Amniotic epithelial cell (primary cell): ENCODE data around the gene EPS15.
"Not testable (repeated sequence)": the region's sequence is repeated elsewhere in the genome, so short reads cannot be mapped to it uniquely, and the experiment has no call there.

Source experiments
- DNase-seq: peaks from one replicate; pipeline ENCODE4 v3.0.0-alpha.2; 2010; ENCODE audit warnings: low read depth

The EPS15 gene

DNA sequence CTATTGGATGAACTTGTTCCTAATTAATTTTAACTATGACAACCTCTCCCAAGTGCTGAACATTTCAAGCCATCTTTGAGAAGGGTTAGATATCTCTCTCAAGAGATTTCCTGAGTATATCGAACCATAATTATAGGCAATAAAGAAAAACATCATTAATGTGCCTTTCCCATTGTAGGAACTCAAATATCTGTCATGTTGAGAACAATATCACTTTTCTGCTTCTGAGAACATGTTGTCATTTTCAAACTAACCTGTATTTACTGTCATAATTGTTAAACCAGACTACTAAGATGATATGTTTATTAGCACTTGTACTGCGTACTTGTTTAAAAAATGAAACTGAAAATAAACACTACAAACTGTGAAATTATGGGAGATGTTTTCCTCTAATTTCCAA, 4.3 kb downstream of the EPS15 start:
- DNase-seq = no peak

GRCh38 chr1:51512606-51513005, 6.5 kb downstream of the EPS15 start:
- no peak for DNase-seq

- DNase-seq = no peak
Measured at GRCh38 chr1:51512120-51512519, 6.9 kb downstream of the EPS15 start.

DNA sequence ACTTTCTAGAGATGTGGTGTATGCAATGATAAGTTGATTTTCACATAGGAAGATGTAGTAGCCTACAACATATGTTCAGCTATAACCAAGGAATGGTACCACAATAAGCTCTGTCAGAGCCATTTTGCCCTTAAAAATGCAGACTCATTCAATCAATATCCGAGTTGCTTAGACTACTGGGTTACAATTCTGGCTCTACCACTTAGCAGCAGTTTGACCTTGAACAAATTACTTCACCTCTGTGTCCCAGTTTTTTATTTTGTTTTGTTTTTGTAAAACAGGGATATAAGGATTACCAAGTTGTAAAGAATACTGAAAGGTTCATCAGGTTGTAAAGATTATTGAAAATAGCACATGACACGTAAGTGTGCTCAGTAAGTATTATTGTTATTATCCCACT, 9.3 kb downstream of the EPS15 start:
- no peak for DNase-seq

DNA sequence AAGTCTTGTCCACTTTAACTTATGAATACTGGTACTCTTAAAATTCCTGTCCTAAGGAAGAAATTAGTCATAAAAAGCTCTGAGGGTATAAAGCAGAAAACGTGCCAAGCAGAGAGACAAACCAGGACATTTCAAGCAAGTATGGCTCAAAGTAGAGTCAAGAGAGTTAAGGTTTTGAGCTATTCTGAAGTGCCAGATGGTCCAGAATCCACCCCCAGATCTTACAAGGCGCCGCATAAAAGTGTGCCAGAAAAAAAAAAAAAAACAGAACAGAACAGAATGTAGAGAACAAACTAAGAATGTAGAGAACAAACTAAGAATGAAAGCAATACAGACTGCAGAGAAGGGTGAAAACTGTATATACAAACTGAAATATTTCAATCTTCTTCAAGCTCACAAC, 12.5 kb downstream of the EPS15 start:
- peak; percentile 91 for DNase-seq

DNA sequence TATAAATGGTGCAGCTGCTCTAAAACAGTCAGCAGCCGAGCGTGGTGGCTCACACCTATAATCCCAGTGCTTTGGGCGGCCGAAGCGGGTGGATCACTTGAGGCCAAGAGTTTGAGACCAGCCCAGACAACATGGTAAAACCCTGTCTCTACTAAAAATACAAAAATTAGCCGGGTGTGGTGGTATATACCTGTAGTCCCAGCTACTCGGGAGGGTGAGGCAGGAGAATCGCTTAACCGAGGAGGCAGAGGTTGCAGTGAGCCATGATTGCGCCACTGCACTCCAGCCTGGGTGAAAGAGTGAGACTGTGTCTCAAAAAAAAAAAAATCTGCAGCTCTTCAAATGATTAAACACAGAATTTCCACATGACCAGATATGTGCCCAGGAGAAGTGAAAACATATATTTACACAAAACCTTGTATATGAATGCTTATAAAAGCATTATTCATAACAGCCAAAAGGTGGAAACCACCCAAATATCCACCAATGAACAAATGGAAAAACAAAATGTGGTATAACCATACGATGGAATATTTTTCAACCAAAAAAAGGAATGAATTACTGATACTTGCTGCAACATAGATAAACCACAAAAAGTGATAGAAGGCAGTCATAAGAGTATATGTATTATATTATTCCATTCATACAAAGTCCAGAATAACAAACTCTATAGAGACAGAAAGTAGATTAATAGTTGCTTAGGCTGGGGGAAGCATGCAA, 14.1 kb downstream of the EPS15 start:
- peak; percentile 6 for DNase-seq

- not testable (repeated sequence) for DNase-seq
Measured at GRCh38 chr1:51501218-51501630, 17.8 kb downstream of the EPS15 start.

- no peak for DNase-seq
Measured at GRCh38 chr1:51499694-51500093, 19.4 kb downstream of the EPS15 start.

GRCh38 chr1:51498924-51499323, 20.1 kb downstream of the EPS15 start:
- DNase-seq = no peak

DNA sequence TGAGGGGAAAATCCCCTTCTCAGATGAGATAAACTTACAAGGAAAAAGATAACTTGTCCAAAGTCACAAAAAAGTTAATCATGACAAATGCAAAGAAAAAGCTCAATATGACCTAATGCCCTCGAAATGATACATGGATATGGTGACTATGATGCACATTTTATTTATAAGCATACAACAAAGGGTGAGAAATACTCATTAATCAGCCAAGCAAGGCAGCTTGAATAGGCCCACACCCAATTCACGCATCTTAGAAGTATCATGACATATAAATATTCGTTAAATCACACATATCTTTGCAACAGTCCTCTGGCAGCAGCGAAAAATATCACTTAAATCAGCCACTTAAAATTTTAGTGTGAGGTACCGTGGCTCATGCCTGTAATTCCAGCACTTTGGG, 21.7 kb downstream of the EPS15 start:
- DNase-seq = no peak

- DNase-seq = no peak
Measured at GRCh38 chr1:51494138-51494830, 24.8 kb downstream of the EPS15 start.

- DNase-seq = no peak
Measured at GRCh38 chr1:51491166-51491981, 27.7 kb downstream of the EPS15 start.

DNA sequence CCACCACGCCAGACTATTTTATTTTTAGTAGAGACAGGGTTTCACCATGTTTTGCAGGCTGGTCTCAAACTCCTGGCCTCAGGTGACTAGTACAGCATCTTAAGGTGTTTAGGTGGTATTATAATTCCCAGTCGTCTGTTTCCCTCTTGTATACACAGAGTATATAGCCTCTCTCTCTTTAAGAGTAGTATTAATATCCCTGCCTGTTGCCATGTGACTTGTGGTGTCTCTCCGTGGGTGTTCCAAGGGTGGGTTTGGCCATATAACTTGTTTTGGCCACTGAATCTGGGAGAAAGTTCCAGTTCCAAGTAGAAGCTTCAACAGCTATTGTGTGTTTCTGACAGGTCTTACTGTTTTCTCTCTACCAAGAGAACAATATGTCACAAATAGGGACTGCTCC, 29.6 kb downstream of the EPS15 start:
- no peak for DNase-seq

DNA sequence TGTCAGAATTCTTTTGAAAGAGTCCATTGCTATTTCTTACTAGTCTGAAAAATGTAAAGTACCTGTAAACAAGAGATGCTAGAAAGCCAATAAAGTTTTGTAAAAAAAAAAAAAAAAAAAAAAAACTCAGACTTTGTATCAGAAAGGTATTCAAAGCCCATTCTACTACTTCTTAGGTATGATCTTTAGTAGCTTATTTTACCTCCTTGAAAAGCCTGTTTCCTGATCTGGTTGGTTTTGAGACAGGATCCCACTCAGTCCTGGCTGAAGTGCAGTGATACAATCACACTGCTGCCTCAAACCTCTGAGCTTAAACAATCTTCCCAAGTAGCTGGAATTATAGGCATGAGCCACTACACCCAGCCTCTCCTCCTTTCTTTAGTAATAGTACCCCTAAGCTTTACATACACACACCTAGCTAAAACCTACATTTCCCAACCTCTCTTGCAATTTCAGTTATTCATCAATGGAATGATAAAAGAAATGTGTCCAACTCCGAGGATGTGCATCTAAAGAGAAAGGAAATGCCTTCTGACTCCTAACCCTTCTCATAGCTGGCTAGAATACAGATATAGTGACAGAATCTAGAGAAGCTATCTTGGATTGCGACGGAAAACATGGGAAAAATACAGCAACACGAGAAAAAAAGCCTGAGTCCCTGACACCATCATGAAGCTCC, 30.6 kb downstream of the EPS15 start:
- no peak for DNase-seq

DNA sequence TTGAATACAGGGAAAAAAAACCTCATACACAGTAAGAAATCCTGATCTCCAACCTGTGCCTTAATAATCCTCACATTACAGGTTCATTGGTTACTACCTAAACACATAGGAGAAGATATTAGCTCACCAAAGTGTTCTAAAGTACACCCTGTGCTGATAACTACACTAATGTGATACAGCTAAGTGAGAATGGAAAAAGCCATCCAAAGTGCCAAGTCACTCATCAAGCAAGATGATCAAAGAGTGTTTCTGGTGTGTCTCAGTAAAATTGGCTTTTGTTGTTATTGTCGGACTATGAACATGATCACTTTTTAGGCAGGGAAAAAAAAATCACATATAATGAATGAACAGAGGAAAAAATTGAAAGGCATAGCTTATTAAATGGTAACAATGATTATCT, 31.4 kb downstream of the EPS15 start:
- DNase-seq = no peak

DNA sequence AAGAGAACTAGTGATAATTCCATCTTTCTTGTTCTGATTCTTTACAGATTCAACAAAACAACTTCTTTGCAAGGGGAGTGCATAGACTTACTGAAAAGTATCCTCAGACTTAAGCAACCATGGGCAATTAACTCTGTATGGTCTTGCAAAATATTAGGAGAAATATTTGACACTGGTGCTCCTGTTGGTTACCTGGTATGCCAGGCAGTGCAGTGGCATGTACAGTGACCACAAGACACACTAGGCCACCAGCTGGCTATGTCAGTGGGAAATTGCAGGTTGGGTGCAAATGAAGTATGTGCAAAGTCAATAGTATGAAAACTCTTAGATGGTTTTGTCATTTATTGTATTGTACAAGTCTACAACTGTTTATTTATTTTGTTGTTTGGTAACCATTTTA, 34.5 kb downstream of the EPS15 start:
- peak; percentile 44 for DNase-seq

GRCh38 chr1:51482881-51483280, 36.2 kb downstream of the EPS15 start:
- peak; percentile 76 for DNase-seq

DNA sequence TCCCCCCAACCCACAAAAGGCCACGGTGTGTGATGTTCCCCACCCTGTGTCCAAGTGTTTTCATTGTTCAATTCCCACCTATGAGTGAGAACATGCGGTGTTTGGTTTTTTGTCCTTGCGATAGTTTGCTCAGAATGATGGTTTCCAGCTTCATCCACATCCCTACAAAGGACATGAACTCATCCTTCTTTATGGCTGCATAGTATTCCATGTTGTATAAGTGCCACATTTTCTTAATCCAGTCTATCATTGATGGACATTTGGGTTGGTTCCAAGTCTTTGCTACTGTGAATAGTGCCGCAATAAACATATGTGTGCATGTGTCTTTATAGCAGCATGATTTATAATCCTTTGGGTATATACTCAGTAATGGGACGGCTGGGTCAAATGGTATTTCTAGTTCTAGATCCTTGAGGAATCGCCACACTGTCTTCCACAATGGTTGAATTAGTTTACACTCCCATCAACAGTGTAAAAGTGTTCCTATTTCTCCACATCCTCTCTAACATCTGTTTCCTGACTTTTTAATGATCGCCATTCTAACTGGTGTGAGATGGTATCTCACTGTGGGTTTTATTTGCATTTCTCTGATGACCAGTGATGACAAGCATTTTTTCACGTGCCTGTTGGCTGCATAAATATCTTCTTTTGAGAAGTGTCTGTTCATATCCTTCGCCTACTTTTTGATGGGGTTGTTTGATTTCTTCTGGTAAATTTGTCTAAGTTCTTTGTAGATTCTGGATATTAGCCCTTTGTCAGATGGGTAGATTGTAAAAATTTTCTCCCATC, 44.0 kb downstream of the EPS15 start:
- not testable (repeated sequence) for DNase-seq

- DNase-seq = no peak
Measured at GRCh38 chr1:51473331-51474115, 45.5 kb downstream of the EPS15 start.

DNA sequence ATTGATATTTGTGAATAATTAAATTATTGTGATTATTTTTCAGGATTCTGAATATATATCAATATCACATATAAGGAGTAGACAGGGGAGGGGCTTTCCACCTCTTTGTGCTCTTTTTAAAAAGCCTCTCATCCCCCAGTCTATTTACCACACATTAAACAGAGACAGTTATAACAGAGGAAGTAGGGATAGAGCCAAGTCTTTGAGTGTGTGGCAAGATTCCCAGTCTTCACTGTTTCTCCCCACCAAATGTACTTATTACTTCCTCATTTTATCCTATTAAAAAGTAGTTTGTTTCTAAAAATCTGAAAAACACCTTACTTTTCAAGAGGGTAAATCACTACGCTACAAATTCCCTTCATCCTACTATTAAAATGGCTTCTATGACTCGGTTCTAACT, 46.7 kb downstream of the EPS15 start:
- DNase-seq = no peak

GRCh38 chr1:51469518-51469917, 49.5 kb downstream of the EPS15 start:
- DNase-seq = no peak
